Fibroblast of the conjunctiva (primary cell): ENCODE data around the gene RNF130.

ENCODE experiments used
- DNase-seq: peaks from one replicate; pipeline ENCODE4 v3.0.0-alpha.2; 2010; ENCODE audit warnings: low read depth

Gene RNF130

DNA sequence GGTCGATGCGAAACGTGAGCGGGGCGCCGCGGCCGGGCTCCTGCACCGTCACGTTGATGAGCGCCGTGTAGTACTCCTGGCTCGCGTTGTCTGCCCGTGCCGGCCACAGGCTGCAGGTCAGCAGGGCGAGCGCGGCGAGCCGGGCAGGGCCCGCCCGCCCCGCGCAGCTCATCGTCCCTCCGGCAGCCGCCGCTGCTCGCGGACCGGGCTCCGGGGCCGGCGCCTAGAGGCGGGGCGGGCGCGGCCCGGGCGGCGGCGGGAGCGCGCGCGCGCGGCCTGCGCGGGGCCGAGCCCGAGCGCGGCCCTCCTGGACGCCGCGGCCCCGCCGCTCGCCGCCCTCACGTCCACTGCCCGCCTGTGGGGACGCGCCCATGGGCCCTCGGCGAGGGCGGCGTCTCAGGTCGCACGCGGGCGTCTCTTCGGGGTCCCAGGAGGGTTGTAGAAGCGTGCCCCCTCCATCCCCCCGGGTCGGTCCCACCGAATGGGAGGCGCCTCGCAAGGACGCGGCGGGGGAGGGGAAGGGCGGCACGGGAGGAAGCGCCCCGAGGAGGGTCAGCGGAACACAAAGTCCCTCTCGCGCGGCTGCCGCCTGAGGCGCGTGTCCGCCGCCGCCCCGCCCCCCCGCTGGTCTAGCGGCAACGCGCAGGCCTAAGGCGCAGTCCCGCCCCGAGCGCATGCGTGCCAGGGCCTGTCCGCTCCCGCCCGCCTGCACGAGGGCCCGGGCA, at the start of gene RNF130:
RNF130 (minus strand) TSS at position 229 of the 725 bp plus-strand sequence; CDS start at position 172, 57 bp downstream.
- peak; percentile 83 for DNase-seq

- DNase-seq: no peak
Observed at GRCh38 chr5:180120237-180121101, 48.9 kb upstream of the RNF130 start.

GRCh38 chr5:180119903-180120236, 48.3 kb upstream of the RNF130 start:
- DNase-seq: no peak

GRCh38 chr5:180119031-180119902, 47.7 kb upstream of the RNF130 start:
- DNase-seq: no peak

- no peak for DNase-seq
Observed at GRCh38 chr5:180118391-180118791, 46.8 kb upstream of the RNF130 start.

DNA sequence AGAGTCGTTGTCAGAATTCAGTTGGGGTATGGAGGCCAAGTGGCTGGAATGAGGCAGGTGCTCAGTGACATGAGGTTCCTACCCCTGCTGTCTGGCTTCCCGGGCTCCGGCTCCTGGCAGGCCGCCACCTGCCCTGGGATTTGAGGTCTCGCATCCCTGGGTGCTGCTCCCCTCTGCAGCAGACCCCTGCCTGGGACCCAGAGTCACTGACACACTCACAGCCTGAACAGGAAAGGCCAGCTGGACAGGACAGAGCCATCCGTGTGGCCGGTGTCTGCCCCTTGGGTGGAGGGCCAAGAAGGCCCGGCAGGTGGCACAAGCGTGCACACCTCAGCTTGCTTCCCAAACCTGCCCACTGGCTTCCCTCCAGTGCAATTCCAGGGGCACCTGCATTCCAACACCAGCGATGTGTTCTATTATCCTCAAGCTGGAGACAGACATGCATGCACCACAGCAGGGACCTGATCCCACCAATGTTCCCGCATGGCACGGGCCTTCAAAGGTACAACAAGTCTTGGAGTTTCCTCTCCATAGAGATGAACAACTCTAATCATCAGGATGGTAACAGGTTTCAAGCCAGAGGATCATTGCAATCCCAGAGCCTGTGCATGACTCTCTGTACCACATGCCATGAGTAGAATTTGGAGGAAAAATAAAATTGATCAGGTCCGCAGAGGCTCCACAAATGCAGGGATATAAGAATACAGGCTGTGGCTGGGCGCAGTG, 45.6 kb upstream of the RNF130 start:
- DNase-seq: no peak

DNA sequence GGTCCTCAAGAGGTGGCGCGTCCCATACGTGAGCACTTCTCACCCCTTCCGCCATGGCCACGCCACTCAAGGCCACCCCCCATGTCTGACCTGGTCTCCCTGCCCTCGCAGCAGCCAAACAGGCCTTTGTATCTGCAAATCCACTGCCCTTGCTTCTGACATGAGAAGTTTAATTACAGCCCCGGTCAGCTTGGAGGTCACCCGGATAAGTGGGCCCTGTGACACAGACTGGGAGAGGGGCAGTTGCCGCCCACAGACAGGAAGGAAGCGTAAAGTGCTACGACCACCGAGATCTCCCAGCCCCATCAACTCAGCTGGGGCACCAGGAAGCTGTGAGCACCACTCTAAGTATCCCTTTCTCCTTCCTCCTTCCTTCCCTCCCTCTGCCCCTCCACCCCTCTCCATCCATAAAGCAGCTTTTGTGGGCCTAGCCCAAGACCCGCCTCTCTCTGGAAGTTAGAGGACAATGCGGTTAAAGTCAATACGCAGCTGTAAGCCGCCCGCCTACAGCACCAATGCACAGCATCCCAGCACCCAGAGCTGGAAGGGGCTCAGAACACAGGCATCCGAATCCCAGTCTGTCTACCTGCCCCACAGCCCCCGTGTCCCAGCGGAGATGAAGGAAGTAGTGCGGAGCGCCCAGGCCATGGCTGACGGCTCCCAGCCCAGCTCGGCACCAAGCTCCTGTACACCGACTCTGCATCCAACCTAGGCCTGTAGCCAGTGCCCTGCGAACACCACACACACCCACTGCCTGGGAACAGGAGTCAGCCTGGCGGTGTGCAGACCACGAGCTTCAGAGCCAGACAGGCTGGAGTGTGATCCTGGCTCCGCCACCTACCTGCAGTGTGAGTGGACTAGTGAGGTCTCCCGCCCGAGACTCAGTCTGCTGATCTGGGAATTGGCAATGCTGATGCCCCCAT, 44.8 kb upstream of the RNF130 start:
- no peak for DNase-seq

DNA sequence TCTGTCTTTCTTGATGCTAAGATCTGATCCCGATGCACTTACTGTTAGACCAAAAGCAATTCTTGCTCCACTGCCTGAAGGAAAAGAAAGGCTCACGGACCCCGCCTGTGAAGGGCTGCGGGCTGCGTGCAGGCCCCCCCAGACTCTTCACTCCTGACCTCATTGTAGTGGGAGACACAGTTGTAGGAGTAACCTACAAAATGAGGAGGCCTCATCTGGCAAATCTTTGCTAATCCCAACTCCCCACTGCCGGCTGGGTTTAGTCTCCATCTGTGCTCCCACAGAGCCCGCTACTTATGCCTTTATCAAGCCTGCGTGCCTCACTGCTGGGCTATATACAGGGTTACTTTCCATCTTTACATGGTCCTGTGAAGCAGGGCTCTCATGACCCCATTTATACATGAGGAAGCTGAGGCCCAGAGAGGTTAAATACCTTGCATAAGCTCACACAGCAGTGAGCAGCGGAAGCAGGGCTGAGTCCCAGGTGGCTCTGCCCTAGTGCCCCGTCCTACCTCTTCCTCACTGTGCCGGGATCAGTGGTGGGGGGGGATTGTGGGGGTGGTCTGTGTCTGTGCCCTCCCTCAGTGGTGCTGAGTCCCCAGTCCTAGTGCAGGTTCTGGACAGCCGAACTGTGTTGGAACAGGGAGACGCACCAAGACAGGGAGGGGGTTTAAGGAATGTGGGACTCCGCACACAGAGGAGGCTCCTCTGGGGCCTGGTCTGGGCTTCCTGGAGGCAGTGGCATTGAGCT, 43.9 kb upstream of the RNF130 start:
- no peak for DNase-seq

DNA sequence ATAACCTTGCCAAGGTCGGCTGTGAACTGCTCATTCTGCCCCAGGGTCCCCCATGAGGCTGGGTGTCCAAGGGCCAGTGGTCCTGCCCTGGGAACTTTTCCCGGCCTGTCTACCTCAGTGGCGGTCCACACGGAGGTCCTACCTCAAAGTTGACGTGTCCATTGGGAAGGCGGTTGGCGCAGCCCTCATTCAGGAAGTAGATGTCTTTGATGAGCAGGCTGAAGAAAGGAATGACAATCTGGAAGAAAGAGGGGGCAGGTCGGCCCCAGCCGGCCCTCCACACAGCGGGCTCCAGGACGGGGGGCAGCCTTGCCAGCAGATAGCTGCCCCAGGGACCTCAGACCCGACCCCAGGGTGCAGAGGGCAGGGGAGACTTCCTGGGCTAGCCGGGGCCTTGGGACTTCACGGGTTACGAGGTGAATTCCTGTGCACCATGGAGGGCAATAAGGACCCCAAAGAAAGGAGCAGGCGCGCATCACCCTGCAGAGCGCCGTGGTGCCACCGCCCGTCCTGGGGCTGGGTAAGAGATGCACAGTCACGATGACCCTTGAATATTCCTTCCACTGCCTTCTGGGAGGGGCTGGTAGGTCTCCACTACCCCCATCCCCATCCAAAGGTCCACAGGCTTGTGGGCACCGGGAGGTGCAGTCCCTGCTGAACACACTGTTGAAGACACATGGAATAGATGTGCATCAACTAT, 42.9 kb upstream of the RNF130 start:
- DNase-seq: no peak

DNA sequence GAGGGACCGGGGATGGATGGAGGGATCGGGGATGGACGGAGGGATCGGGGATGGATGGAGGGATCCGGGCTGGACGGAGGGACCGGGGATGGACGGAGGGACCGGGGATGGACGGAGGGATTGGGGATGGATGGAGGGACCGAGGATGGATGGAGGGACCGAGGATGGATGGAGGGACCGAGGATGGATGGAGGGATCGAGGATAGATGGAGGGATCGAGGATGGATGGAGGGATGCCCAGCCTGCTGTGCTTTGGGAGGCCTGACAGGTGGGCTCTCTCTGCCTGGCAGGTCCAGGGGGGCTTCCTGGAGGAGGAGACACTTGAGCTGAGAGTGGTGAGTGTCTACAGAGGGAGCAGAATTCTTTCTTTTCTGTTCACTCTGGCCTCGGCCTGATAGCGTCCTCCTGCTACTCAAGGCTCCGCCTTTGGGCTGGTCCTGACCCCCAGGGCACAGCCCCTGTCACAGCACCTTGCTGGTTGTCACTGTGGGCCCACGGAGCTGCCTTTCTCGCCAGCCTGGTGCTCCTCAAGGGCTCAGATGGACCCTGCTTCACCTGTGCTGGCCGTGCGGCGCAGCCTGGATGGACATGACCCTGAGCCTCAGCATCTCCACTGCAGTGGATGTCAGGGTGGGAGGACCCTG, 42.2 kb upstream of the RNF130 start:
- DNase-seq: no peak

DNA sequence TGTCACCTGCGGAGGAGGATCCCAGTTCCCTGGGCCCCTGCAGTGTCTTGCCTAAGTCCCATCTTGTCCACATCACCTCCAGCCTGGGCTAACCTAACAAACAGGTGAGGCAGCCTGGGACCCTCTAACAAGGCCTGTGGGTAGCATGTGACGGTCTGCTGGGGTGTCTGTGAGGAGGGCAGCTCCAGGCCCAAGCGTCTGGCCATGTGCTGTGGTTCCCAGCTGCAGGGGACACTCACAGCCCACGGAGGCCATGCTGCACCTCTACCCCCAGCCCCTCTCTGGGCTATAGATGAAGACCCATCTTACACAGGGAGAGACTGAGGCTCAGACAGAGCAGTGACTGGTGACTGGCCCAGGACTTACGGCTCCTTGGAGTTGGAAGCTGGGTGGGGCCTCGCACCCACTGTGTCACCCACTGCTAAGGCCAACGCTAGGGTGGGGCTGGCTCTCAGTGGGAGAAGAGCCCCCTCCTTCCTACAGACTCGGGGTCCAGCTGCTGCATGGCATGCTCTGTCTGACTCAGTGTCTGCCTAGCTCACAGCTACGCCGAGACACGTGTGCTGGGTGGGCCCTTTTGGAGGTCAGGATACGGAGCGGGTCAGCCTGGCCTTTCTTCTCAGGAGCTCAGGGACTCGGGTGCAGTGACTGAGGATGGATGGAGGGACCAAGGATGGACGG, 40.8 kb upstream of the RNF130 start:
- no peak for DNase-seq

DNA sequence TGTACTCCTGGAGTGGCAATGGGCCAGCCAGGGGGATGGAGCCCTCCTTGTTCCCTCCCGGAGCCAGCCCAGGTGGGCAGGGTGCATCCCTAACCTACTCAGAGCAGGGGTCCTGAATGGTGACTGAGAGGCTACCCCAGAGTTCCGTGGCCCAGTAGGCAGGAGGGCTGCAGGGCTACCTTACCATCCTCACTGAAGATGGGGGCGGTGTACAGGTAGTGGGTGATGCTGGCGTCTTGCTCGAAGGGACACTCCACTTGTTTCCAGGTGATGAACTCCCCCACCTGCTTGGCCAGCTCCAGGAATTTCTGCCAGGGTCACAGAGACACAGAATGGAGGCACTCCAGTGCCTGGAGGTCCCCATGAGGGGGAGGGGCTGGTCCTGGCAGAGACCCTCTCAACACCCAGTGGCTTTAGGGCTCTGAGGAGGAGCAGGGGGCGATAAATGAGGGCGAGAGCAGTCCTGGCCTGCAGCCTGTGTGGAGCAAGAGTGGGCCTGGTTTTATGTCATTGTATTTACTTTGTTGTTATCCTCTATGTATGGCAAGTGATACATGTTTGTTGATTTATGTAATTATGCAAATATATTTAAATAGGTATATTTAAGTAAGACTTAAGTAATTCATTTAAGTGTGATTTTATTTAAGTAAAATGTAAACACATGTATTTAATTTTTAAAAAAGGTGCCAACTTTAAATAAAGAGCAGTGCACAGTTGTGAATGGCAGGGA, 39.9 kb upstream of the RNF130 start:
- no peak for DNase-seq

GRCh38 chr5:180109920-180110319, 38.4 kb upstream of the RNF130 start:
- DNase-seq: no peak

- DNase-seq: no peak
Observed at GRCh38 chr5:180107005-180107404, 35.4 kb upstream of the RNF130 start.

DNA sequence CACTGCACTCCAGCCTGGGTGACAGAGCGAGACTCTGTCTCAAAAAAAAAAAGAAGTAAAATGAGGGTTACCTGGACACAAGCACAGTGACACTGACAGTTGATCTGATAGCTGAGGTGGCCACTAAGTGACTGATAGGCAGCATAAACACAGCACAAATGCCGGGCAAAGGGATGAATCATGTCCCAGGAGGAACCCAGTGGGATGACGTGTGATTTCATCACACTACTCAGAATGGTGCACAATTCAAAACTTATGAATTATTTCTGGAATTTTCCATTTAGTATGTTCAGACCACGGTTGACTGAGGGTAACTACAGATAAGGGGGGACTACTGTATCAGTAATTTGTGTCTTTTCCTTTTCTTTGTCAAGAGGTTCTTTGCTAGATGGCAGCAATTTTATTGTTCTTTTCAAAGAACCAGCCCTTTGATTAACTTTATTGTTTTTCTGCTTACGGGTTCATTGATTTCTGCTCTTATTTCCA, 34.3 kb upstream of the RNF130 start:
- peak; percentile 9 for DNase-seq

DNA sequence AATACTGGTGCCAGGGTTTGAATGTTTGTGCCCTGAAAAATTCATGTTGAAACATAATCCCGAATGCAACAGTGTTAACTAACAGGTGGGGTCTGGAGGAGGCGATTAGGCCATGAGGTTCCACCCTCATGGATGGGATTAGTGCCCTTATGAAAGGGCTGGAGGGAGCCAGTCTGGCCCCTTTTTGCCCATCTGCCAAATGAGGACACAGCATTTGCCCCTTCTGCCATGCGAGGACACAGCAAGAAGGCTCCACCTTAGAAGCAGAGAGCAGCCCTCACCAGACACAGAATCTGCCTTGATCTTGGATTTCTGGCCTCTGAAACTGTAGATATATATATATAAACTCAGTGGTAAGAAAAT, 32.6 kb upstream of the RNF130 start:
- no peak for DNase-seq

DNA sequence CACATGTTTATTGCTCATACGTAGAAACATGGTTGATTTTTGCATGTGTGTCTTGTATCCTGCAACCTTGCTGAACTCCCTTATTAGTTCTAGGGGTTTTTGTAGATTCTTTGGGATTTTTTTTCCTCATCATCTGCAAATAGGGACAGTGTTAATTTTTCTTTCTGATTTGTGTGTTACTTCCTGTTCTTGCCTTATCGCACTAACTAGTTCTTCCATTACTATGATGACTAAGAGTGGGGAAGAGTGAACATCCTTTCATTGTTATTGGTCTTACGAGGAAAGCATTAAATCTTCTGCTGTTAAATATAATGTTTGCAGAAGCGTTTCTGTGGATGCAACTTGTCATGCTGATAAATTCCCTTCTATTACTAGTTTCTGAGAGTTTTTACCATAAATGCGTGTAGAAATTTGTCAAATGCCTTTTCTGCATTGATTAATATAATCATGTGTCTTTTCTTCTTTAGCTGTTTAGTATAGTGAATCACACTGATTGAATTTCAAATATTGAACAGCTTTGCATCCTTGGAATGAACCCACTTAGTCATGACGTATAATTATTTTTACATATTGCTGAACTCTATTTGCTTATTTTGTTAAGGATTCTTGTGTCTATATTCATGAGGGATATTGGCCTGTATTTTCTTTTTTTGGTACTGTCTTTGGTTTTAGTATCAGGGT, 32.1 kb upstream of the RNF130 start:
- DNase-seq: no peak
